ENCODE results near the gene TMEM132C.

DNA sequence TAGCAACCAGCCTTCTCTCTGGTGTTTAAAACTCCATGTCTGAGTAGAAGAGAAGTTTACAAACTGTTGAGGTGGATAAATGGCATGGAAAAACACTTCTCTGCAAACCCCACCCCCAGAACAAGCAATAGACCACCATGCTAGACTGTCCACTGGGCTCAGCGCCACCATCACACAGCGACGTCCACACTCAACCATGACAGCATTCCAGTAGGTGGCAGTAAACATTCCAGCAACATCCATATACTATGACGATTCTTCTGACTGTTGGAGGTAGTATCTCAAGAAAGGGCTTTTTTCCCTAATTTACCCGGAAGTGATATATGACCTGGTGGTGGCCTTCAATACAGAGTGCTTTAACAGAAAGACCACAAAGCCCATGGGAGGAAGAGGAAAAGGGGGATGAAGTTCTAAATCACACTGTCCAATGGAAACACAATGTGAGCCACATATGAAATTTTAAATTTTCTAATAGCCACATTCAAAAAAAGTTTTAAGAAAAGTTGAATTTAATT, 404.6 kb downstream of the TMEM132C start:
- TF ChIP-seq, protein P1, sequence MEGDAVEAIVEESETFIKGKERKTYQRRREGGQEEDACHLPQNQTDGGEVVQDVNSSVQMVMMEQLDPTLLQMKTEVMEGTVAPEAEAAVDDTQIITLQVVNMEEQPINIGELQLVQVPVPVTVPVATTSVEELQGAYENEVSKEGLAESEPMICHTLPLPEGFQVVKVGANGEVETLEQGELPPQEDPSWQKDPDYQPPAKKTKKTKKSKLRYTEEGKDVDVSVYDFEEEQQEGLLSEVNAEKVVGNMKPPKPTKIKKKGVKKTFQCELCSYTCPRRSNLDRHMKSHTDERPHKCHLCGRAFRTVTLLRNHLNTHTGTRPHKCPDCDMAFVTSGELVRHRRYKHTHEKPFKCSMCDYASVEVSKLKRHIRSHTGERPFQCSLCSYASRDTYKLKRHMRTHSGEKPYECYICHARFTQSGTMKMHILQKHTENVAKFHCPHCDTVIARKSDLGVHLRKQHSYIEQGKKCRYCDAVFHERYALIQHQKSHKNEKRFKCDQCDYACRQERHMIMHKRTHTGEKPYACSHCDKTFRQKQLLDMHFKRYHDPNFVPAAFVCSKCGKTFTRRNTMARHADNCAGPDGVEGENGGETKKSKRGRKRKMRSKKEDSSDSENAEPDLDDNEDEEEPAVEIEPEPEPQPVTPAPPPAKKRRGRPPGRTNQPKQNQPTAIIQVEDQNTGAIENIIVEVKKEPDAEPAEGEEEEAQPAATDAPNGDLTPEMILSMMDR (conservative IDR thresholded peaks at IDR 0.05; ENCODE audit: low read length): peak; percentile 66
- TF ChIP-seq EZH2phosphoT487 (IDR thresholded peaks at IDR 0.05; ENCODE audit: borderline replicate concordance, low read depth, low read length): no peak

Data from OCI-LY7 (cell line).